ENCODE results near the gene NEU4.
"Not testable (repeated sequence)": the region's sequence is repeated elsewhere in the genome, so short reads cannot be mapped to it uniquely, and the experiment has no call there.

Gene NEU4

GRCh38 chr2:241820625-241821384 is 11.8 kb downstream of the NEU4 start:
- Histone ChIP-seq H3K9ac (ENCODE audit: low read depth, low read length) (no peak overlapping the region), H3K4me1 (ENCODE audit: insufficient read depth, low read length) (peaks cover 4% of the 10 kb centered on the region; the same call in 1 of the 2 replicates), H3K9me3 (ENCODE audit: control insufficient read depth, insufficient read depth, low read length) (no peaks in the 10 kb centered on the region), H3K36me3 (ENCODE audit: insufficient read depth, low read length) (no peaks in the 10 kb centered on the region)

GRCh38 chr2:241821460-241822263 is 12.7 kb downstream of the NEU4 start:
- H3K9me3 ChIP-seq (ENCODE audit: control insufficient read depth, insufficient read depth, low read length): no peaks in the 10 kb centered on the region
- H3K9ac ChIP-seq (ENCODE audit: low read depth, low read length): no peak overlapping the region
- H3K4me1 ChIP-seq (ENCODE audit: insufficient read depth, low read length): peaks cover 4% of the 10 kb centered on the region; the same call in 1 of the 2 replicates

GRCh38 chr2:241822264-241822623 is 13.3 kb downstream of the NEU4 start:
- Histone ChIP-seq H3K4me1 (ENCODE audit: insufficient read depth, low read length) (peaks cover 4% of the 10 kb centered on the region; the same call in 1 of the 2 replicates), H3K9ac (ENCODE audit: low read depth, low read length) (no peak overlapping the region), H3K9me3 (ENCODE audit: control insufficient read depth, insufficient read depth, low read length) (0 out of 2 replicates have a peak, but pooled peaks cover 4% of the 10 kb centered on the region), H3K36me3 (ENCODE audit: insufficient read depth, low read length) (no peaks in the 10 kb centered on the region)

More at GRCh38 chr2:241821460-241822263, 12.7 kb downstream of the NEU4 start:
- no peaks in the 10 kb centered on the region for H3K36me3 ChIP-seq (ENCODE audit: insufficient read depth, low read length)

DNA sequence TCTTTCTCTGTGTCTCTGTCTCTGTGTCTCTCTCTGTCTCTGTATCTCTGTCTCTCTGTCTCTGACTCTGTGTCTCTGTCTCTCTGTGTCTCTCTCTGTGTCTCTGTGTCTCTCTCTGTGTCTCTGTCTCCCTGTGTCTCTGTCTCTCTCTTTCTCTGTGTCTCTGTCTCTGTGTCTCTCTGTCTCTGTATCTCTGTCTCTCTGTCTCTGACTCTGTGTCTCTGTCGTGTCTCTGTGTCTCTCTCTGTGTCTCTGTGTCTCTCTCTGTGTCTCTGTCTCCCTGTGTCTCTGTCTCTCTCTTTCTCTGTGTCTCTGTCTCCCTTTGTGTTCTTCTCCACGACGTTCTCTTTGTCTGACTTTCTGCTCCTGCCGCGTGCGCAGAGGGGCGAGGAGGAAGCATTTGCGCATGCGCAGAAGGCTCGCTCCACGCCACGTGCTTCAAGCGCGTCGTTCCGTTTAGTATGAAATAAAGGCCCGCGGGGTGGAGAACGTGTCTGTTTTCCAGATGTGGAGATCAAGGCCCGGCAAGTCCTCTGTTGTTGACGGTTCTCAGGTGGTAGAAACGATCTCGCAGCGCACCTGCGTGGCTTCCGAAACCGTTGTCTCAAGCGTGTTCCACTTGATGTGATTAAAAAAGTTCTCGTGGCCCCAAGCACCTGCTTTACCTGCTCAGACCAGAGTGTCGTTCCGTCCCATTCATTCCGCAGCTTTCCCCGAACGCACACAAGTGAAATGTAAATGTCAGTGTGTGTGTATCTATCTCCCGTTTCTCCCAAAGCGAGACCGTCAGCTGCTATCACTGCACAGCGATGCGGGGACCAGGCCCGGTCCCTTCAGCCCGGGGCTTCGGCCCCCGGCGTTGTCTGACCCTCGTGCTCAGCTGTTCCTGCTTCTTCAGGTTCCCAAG is 14.8 kb downstream of the NEU4 start:
- H3K4me1 ChIP-seq (ENCODE audit: insufficient read depth, low read length); H3K9ac ChIP-seq (ENCODE audit: low read depth, low read length); H3K9me3 ChIP-seq (ENCODE audit: control insufficient read depth, insufficient read depth, low read length); H3K36me3 ChIP-seq (ENCODE audit: insufficient read depth, low read length): not testable (repeated sequence)

DNA sequence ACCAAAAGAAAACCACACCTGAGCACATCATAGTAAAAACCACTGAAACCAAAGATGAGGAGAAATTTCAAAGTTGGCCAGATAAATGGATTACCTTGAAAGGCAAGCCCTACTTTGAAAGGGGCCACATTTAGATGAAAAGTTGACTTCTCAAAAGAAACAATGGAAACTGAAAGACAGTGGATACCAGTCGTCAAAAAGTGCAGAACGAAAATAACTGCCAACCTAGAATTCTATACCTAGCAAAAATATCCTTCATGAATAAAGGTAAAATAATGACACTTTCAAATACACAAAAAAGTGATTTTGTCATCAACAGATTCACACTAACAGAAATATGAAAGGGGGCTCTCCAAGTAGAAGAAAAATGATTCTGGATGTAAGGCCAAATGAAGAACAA is 18.4 kb downstream of the NEU4 start:
- no peaks in the 10 kb centered on the region for H3K36me3 ChIP-seq (ENCODE audit: insufficient read depth, low read length)
- 0 out of 2 replicates have a peak, but pooled peaks cover 4% of the 10 kb centered on the region for H3K9me3 ChIP-seq (ENCODE audit: control insufficient read depth, insufficient read depth, low read length)
- no peak overlapping the region for H3K9ac ChIP-seq (ENCODE audit: low read depth, low read length)
- no peaks in the 10 kb centered on the region for H3K4me1 ChIP-seq (ENCODE audit: insufficient read depth, low read length)

- Histone ChIP-seq H3K9me3 (ENCODE audit: control insufficient read depth, insufficient read depth, low read length) (0 out of 2 replicates have a peak, but pooled peaks cover 2% of the 10 kb centered on the region), H3K9ac (ENCODE audit: low read depth, low read length) (no peak overlapping the region), H3K4me1 (ENCODE audit: insufficient read depth, low read length) (peaks cover 5% of the 10 kb centered on the region; the same call in 1 of the 2 replicates), H3K36me3 (ENCODE audit: insufficient read depth, low read length) (no peaks in the 10 kb centered on the region)
These were observed 24.2 kb downstream of the NEU4 start for GRCh38 chr2:241833101-241833663.

DNA sequence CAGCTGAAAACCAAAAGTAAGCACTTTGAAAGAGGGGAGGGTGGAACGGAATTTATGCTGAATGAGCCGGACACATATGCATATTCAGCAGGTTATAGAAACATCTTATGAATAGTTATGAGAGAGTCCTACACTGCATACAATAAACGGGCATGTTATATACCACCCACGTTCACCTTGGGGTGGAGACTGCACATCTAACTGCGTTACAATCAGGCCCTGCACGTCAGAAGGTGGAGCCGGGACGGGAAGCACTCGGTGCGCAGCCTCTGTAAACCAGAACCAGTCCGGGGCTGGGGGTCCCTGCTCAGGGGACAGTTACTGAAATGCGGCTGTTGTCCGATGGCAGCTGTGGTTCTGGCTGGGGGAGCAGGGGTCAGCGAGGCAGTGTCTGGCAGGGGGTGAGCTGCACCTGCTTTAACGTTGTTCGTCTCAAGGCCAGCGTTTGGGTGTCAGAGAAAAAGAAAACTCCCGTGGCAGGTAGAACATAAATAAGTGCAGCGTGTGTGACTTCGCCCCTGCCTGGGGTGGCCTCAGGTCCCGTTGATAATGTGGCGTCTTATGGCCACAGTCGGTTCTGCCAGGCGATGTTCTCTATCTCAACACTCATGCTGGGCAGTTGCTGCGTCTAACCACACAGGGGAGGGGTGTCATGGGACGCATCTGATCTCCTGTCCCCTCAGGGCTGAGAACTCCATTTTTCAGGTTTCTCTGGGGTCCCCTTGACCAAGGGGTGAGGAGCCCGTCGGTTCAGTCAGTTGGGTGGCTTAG is 24.9 kb downstream of the NEU4 start:
- H3K9me3 ChIP-seq (ENCODE audit: control insufficient read depth, insufficient read depth, low read length); H3K36me3 ChIP-seq (ENCODE audit: insufficient read depth, low read length); H3K9ac ChIP-seq (ENCODE audit: low read depth, low read length); H3K4me1 ChIP-seq (ENCODE audit: insufficient read depth, low read length): not testable (repeated sequence)

DNA sequence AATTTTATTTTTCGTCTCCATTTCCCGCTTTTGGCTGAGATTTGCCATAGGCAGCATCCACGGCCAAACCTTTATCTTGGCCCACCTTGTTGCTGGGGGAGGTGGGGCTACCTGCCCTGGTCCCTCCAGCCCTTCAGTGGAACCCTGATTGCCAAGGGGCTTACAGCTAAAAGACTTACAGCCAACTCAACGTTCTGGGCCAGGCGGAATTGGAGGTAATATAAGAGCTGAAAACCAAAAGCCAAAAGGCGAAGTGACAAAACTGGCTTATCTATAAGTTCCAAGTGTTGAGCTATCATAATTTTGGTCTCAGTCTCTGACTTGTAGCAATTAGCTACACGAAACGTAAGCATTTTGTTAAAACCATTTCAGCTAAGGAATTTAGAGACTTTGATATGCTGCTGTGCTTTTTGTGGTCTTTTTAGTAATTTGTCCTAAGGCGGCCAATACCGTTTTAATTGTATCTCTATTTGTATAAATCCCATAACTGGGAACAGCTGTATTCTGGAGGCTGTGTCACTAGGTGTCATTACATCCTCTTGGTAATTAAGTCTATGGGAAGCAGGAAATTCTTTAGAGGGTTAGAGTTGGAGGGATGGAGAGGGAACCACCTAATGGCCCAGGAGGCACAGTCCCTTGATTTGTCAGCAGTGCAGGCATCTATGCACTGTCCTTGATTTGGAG is 25.7 kb downstream of the NEU4 start:
- Histone ChIP-seq H3K9me3 (ENCODE audit: control insufficient read depth, insufficient read depth, low read length) (0 out of 2 replicates have a peak, but pooled peaks cover 2% of the 10 kb centered on the region), H3K36me3 (ENCODE audit: insufficient read depth, low read length) (no peaks in the 10 kb centered on the region), H3K4me1 (ENCODE audit: insufficient read depth, low read length) (peaks cover 5% of the 10 kb centered on the region; the same call in 1 of the 2 replicates), H3K9ac (ENCODE audit: low read depth, low read length) (no peak overlapping the region)

GRCh38 chr2:241835611-241836010 is 26.6 kb downstream of the NEU4 start:
- Histone ChIP-seq H3K9me3 (ENCODE audit: control insufficient read depth, insufficient read depth, low read length) (0 out of 2 replicates have a peak, but pooled peaks cover 2% of the 10 kb centered on the region), H3K36me3 (ENCODE audit: insufficient read depth, low read length) (no peaks in the 10 kb centered on the region)

GRCh38 chr2:241836292-241836691 is 27.3 kb downstream of the NEU4 start:
- no peak overlapping the region for H3K9ac ChIP-seq (ENCODE audit: low read depth, low read length)
- H3K9me3 ChIP-seq (ENCODE audit: control insufficient read depth, insufficient read depth, low read length): 0 out of 2 replicates have a peak, but pooled peaks cover 2% of the 10 kb centered on the region
- no peaks in the 10 kb centered on the region for H3K36me3 ChIP-seq (ENCODE audit: insufficient read depth, low read length)
- H3K4me1 ChIP-seq (ENCODE audit: insufficient read depth, low read length): peaks cover 5% of the 10 kb centered on the region; the same call in 1 of the 2 replicates

More at GRCh38 chr2:241835611-241836010, 26.6 kb downstream of the NEU4 start:
- H3K9ac ChIP-seq (ENCODE audit: low read depth, low read length): no peak overlapping the region
- peaks cover 5% of the 10 kb centered on the region; the same call in 1 of the 2 replicates for H3K4me1 ChIP-seq (ENCODE audit: insufficient read depth, low read length)

GRCh38 chr2:241837197-241837965 is 28.4 kb downstream of the NEU4 start:
- H3K4me1 ChIP-seq (ENCODE audit: insufficient read depth, low read length): peaks cover 5% of the 10 kb centered on the region; the same call in 1 of the 2 replicates
- no peaks in the 10 kb centered on the region for H3K36me3 ChIP-seq (ENCODE audit: insufficient read depth, low read length)
- 0 out of 2 replicates have a peak, but pooled peaks cover 2% of the 10 kb centered on the region for H3K9me3 ChIP-seq (ENCODE audit: control insufficient read depth, insufficient read depth, low read length)
- no peak overlapping the region for H3K9ac ChIP-seq (ENCODE audit: low read depth, low read length)
